Chondrocyte (in vitro differentiated cells): ENCODE results near the gene RNF44. TPM values are rescaled to one million over a fixed set of nuclear protein-coding genes. Genes with fewer than 3 reads are reported as not detected.
"Not testable (repeated sequence)": the region's sequence is repeated elsewhere in the genome, so short reads cannot be mapped to it uniquely, and the experiment has no call there.

Source experiments
- DNase-seq: peaks from one replicate; pipeline ENCODE4 v3.0.0; 2021; ENCODE audit warnings: mixed read lengths, low spot score
- H3K27ac Mint-ChIP-seq: one replicate; pipeline ENCODE4 v1.8.0; 2021; ENCODE audit warnings: mild to moderate bottlenecking, moderate library complexity, mixed read lengths; ENCODE audit not compliant: unreplicated experiment
- H3K27me3 Mint-ChIP-seq: 2 replicates; pipeline ENCODE4 v1.8.0; 2021; ENCODE audit warnings: low read depth, mixed read lengths
- H3K36me3 Mint-ChIP-seq: 2 replicates; pipeline ENCODE4 v1.8.0; 2021; ENCODE audit warnings: low read depth, mixed read lengths
- H3K4me1 Mint-ChIP-seq: 2 replicates; pipeline ENCODE4 v1.8.0; 2021; ENCODE audit warnings: low read depth, mild to moderate bottlenecking, mixed read lengths
- H3K4me3 Mint-ChIP-seq: one replicate; pipeline ENCODE4 v1.8.0; 2021; ENCODE audit warnings: mild to moderate bottlenecking, moderate library complexity, mixed read lengths; ENCODE audit not compliant: unreplicated experiment
- H3K9me3 Mint-ChIP-seq: 2 replicates; pipeline ENCODE4 v1.8.0; 2021; ENCODE audit warnings: low read depth, mixed read lengths
- total RNA-seq: library from RNA; stranded (reverse); gene quantifications from 3 replicates; pipeline ENCODE4 v1.2.1, GENCODE V29; 2021
- TF ChIP-seq, protein P1 (sequence below): fragments of 200-600 bp; sonication (generic); IDR thresholded peaks from 2 replicates; pipeline ENCODE4 v1.5.0; 2021; ENCODE audit warnings: antibody characterized with exemption, mild to moderate bottlenecking, moderate library complexity

Gene RNF44
- total RNA-seq, 1 donor from 2014 or later = 24.7 TPM

DNA sequence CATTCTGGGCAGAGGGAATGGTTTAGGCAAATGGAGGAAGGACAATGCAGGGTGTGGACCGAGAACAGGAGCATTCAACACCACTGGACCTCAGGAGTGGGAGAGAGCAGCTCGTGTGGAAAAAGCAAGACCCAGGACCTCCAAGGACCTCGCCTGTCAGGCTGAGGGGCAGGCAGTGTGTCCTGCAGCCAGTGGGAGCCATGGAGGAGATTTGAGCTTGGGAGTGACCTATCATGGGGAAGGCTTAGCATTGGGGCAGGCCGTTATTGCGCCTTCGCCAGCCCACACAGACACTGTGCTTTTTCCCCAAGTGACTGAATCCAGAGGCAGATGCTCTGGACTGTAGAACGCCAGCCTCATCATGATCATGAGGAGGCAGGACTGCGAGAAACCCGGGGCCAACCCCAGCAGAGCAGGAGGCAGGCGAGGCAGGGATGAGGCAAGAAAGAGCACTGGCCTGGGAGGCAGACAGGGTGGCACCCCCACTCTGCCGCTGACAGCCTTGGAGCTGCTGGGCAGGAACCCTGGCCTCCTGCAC is 15.2 kb upstream of the RNF44 start:
- H3K9me3 Mint-ChIP-seq = no peaks in the 10 kb centered on the region
- H3K4me3 Mint-ChIP-seq = no peak overlapping the region
- TF ChIP-seq, protein P1, sequence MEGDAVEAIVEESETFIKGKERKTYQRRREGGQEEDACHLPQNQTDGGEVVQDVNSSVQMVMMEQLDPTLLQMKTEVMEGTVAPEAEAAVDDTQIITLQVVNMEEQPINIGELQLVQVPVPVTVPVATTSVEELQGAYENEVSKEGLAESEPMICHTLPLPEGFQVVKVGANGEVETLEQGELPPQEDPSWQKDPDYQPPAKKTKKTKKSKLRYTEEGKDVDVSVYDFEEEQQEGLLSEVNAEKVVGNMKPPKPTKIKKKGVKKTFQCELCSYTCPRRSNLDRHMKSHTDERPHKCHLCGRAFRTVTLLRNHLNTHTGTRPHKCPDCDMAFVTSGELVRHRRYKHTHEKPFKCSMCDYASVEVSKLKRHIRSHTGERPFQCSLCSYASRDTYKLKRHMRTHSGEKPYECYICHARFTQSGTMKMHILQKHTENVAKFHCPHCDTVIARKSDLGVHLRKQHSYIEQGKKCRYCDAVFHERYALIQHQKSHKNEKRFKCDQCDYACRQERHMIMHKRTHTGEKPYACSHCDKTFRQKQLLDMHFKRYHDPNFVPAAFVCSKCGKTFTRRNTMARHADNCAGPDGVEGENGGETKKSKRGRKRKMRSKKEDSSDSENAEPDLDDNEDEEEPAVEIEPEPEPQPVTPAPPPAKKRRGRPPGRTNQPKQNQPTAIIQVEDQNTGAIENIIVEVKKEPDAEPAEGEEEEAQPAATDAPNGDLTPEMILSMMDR = no peak
- no peaks in the 10 kb centered on the region for H3K36me3 Mint-ChIP-seq
- no peak for DNase-seq
- H3K27ac Mint-ChIP-seq = no peak overlapping the region
- peaks cover 8% of the 10 kb centered on the region for H3K27me3 Mint-ChIP-seq
- H3K4me1 Mint-ChIP-seq = peaks cover 6% of the 10 kb centered on the region

DNA sequence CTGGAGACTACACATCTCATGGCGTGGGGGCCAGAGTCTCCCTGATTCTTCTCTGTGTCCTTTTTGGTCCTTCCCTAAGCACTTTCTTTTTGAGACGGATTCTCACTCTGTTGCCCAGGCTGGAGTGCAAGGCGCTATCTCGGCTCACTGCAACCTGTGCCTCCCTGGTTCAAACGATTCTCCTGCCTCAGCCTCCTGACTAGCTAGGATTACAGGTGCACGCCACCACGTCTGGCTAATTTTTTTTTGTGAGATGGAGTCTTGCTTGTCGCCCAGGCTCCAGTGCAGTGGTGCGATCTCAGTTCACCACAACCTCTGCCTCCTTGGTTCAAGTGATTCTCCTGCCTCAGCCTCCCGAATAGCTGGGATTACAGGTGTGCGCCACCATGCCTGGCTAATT is 13.7 kb upstream of the RNF44 start:
- H3K4me3 Mint-ChIP-seq = not testable (repeated sequence)

DNA sequence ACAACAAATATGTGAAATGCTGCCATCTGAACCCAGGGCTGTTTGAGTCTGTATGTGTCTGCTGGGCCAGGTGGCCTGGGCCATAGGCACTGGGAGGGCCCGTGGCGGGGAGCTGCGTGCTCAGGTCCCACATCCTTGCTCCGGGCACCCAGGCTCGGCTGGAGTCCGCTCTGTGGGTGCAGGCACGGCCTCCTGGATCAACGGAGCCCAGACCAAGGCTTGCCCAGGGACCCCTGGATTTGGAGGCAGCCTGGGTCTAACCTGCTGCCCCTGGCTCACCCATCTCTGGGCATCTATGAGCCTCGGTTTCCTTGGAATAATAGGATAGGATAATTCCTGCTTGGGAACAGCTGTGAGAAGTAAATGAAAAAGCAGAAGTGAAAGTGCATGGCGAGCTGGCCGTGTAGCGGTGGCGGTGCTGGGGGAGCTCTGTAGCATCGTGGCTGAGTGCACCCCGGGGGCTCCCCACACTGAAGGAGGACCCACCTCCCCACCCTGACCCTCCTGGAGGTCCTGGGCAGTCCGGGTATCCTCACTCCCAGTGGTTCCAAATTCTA is 13.2 kb upstream of the RNF44 start:
- TF ChIP-seq, protein P1 = no peak
- no peak overlapping the region for H3K27ac Mint-ChIP-seq
- peak; percentile 90 for DNase-seq
- no peak overlapping the region for H3K4me3 Mint-ChIP-seq
- H3K4me1 Mint-ChIP-seq = peaks cover 6% of the 10 kb centered on the region
- H3K27me3 Mint-ChIP-seq = peaks cover 8% of the 10 kb centered on the region
- H3K9me3 Mint-ChIP-seq = no peaks in the 10 kb centered on the region
- H3K36me3 Mint-ChIP-seq = no peaks in the 10 kb centered on the region

More for the DNA sequence above, 13.7 kb upstream of the RNF44 start:
- not testable (repeated sequence) for H3K27ac Mint-ChIP-seq, H3K27me3 Mint-ChIP-seq, H3K36me3 Mint-ChIP-seq, H3K4me1 Mint-ChIP-seq, DNase-seq, H3K9me3 Mint-ChIP-seq

DNA sequence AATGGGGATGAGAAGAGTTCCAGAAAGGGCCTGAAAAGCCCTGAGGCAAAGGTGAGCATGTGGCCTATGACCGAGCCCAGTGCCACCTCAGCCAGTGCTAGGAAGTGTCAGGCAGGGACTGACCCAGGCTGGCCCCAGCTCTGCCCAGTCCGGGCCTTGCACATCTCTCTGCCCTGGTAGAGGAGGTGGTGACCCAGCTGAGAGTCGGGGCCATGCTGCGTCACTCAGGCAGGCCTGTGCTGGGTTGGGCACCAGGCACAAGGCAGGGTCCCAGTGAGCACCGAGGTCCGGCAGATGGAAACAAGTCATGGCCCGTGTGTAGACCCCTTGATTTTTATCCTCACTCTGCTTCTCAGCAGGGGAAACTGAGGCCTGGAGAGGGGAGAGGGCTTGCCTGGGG is 12.7 kb upstream of the RNF44 start:
- DNase-seq = no peak
- Mint-ChIP-seq H3K27me3 (peaks cover 8% of the 10 kb centered on the region), H3K4me3 (no peak overlapping the region), H3K9me3 (no peaks in the 10 kb centered on the region), H3K4me1 (peaks cover 6% of the 10 kb centered on the region), H3K36me3 (no peaks in the 10 kb centered on the region), H3K27ac (no peak overlapping the region)
- TF ChIP-seq, protein P1 = no peak

DNA sequence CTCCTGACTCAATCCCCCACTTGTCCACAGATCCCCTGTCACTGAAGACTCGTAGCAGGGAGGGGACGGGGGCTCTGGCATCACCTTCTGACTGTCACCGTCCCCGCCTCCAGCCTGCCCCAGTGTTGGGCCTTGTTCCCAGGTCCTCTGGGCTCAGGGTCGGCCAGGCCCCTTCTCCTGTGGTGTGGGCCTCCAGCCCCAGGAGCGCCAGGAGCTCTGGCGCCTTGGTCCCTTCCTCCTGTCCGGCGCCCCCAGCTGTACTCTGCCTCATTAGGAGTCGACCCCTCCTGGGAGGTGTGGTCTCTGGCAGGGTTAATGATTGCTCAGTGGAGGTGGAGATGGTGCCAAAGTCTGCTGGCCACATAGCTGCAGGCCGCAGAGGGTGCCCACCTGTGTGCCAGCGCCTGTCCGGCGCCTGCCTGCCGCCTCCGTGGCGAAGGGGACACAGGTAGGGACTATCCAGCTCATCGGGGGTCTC is 11.8 kb upstream of the RNF44 start, which contains the start of gene CDHR2:
Gene CDHR2 (plus strand): TSS at position 376 of the 478 bp plus-strand sequence. CDS start 16,011 bp downstream, outside the sequence.
- TF ChIP-seq, protein P1 = no peak

DNA sequence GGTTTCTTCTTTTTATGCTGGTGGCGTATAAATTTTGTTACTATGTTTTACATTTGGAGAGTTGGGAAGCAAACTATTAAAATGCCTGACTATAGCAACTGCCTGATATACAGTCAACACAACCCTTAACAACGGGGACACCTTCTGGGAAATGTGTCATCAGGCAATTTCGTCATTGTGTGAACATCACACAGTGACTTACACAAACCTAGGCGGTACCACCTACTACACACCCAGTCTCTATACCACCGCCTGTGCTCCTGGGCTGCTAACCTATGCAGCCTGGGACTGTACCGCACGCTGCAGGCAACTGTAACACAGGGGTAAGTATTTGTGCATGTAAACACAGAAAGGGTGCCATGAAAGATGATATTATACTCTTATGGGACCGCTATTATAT is 10.6 kb upstream of the RNF44 start:
- no peak overlapping the region for H3K27ac Mint-ChIP-seq
- H3K4me3 Mint-ChIP-seq = no peak overlapping the region
- peaks cover 2% of the 10 kb centered on the region for H3K27me3 Mint-ChIP-seq
- H3K9me3 Mint-ChIP-seq = no peaks in the 10 kb centered on the region
- no peak for DNase-seq
- no peaks in the 10 kb centered on the region for H3K36me3 Mint-ChIP-seq
- peaks cover 8% of the 10 kb centered on the region for H3K4me1 Mint-ChIP-seq
- TF ChIP-seq, protein P1 = no peak

More for the DNA sequence above, 11.8 kb upstream of the RNF44 start, which contains the start of gene CDHR2:
- no peaks in the 10 kb centered on the region for H3K36me3 Mint-ChIP-seq
- no peak within 1 kb of the TSS for H3K4me3 Mint-ChIP-seq
- peaks cover 8% of the 10 kb centered on the region for H3K27me3 Mint-ChIP-seq
- no peak for DNase-seq
- no peaks in the 10 kb centered on the region for H3K9me3 Mint-ChIP-seq
- H3K27ac Mint-ChIP-seq = no peak within 1 kb of the TSS
- peaks cover 9% of the 10 kb centered on the region for H3K4me1 Mint-ChIP-seq
